Mesothelial cell of epicardium (in vitro differentiated cells): ENCODE results near the gene SLC22A12. TPM values are rescaled to one million over a fixed set of nuclear protein-coding genes. Genes with fewer than 3 reads are reported as not detected.

Experiments used
- DNase-seq, 2 experiments: peaks; one replicate each; pipeline ENCODE4 v3.0.0; 2021; ENCODE audit warnings: low spot score in 2 of 2; ENCODE audit not compliant: unreplicated experiment in 2 of 2
- H3K27ac Mint-ChIP-seq: 2 replicates; pipeline ENCODE4 v1.8.0; 2021; ENCODE audit warnings: mixed read lengths
- H3K27me3 Mint-ChIP-seq: 2 replicates; pipeline ENCODE4 v1.8.0; 2021; ENCODE audit warnings: low read depth, mixed read lengths
- H3K36me3 Mint-ChIP-seq: 2 replicates; pipeline ENCODE4 v1.8.0; 2021; ENCODE audit warnings: mixed read lengths
- H3K4me1 Mint-ChIP-seq: 2 replicates; pipeline ENCODE4 v1.8.0; 2021; ENCODE audit warnings: mixed read lengths
- H3K4me3 Mint-ChIP-seq: 2 replicates; pipeline ENCODE4 v1.8.0; 2021; ENCODE audit warnings: mild to moderate bottlenecking, moderate library complexity, mixed read lengths
- H3K9me3 Mint-ChIP-seq: 2 replicates; pipeline ENCODE4 v1.8.0; 2021; ENCODE audit warnings: mixed read lengths
- total RNA-seq: library from RNA; stranded (reverse); gene quantifications from 3 replicates; pipeline ENCODE4 v1.2.1, GENCODE V29; 2021
- TF ChIP-seq, protein P1 (sequence below): fragments of 200-600 bp; sonication (generic); IDR thresholded peaks from one replicate; pipeline ENCODE4 v1.5.0; 2021; ENCODE audit warnings: antibody characterized with exemption; ENCODE audit not compliant: unreplicated experiment

The SLC22A12 gene
- total RNA-seq, 1 donor from 2014 or later, result not detected

DNA sequence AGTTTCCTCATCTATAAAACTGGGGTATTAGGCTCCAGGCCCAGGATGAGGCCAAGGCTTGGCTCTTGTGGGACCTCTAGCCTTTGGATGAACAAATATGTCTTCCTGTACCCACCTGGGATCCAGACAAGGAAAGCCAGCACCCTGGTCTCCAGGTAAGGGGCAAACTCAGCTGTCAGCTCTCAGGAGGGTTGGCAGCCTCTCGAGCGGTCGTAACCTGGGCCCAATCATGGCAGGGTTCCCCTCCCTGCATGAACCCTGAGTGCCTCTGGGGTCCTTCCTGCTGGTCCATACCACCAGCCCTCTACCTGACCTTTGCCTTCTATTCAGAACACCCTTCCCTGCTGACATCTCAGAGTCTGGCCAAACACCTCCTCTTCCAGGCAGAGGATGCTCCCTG lies 19.6 kb downstream of the SLC22A12 start:
- Mint-ChIP-seq H3K9me3 (no peaks in the 10 kb centered on the region), H3K27ac (no peak overlapping the region), H3K4me1 (peaks cover 3% of the 10 kb centered on the region), H3K4me3 (no peak overlapping the region), H3K36me3 (no peaks in the 10 kb centered on the region), H3K27me3 (peaks cover 19% of the 10 kb centered on the region)
- DNase-seq, result no peak
- TF ChIP-seq, protein P1, sequence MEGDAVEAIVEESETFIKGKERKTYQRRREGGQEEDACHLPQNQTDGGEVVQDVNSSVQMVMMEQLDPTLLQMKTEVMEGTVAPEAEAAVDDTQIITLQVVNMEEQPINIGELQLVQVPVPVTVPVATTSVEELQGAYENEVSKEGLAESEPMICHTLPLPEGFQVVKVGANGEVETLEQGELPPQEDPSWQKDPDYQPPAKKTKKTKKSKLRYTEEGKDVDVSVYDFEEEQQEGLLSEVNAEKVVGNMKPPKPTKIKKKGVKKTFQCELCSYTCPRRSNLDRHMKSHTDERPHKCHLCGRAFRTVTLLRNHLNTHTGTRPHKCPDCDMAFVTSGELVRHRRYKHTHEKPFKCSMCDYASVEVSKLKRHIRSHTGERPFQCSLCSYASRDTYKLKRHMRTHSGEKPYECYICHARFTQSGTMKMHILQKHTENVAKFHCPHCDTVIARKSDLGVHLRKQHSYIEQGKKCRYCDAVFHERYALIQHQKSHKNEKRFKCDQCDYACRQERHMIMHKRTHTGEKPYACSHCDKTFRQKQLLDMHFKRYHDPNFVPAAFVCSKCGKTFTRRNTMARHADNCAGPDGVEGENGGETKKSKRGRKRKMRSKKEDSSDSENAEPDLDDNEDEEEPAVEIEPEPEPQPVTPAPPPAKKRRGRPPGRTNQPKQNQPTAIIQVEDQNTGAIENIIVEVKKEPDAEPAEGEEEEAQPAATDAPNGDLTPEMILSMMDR, result no peak

DNA sequence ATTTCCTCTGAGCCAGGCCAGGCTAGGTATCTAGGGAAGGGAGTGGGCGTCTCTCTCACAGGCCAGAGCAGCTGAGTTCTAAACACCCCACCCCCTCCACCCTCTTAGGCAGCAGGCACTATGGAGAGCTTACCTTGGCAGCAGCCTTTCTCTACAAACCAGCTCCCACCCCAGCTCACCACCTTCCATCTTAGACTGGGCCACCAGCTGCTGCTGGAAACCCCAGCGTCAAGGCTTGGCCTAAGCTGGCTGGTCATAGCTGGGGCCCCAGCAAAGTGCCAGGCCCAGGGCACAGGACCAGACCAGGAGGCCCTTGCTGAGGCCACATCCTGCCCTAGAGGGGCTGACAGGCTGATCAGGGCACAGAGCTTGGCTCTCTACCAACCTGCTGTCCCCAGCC lies 20.2 kb downstream of the SLC22A12 start:
- no peak overlapping the region for H3K27ac Mint-ChIP-seq
- H3K9me3 Mint-ChIP-seq, result no peaks in the 10 kb centered on the region
- TF ChIP-seq, protein P1, result no peak
- H3K4me1 Mint-ChIP-seq, result peaks cover 3% of the 10 kb centered on the region
- peaks cover 16% of the 10 kb centered on the region for H3K27me3 Mint-ChIP-seq
- no peak for DNase-seq
- no peaks in the 10 kb centered on the region for H3K36me3 Mint-ChIP-seq
- H3K4me3 Mint-ChIP-seq, result no peak overlapping the region

DNA sequence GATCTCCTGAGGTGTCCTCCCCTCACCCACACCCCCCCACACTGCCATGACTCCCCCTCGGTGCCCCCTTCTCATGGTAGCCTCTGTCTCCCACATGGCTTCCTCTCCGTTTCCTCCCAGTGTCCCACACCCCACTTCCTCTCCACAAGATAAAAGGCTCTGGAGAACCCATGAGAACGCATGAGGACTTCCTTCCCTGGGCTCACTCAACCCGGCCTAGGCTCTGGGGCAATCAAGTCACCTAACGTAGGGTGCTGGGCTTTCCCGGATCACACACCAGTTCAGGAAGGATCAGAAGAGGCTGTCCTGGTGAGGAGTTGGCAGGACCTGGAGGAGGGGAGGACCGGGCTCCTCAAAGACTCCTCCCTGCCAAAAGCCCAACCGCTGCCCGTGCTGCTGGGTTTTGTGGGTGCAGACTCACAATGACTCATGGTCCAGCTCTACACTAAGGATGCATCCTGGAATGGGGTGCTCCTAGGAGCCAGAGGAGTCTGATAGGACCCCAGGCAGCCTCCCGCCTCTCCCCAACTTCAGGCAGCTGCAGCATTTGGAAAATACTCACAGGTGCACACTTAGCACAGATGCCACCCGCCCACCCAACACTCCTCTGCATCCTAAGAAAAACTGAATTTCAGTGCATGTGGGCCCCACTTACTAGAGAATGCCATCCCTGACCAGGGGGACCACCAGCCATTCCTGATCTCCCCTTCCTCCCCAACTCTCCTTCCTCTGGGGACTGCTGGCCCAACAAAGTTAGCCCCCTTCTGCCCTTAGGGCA lies 21.0 kb downstream of the SLC22A12 start:
- H3K27me3 Mint-ChIP-seq, result peaks cover 15% of the 10 kb centered on the region
- peaks cover 3% of the 10 kb centered on the region for H3K4me1 Mint-ChIP-seq
- no peak for DNase-seq
- no peak overlapping the region for H3K27ac Mint-ChIP-seq
- TF ChIP-seq, protein P1, result no peak
- no peaks in the 10 kb centered on the region for H3K36me3 Mint-ChIP-seq
- H3K4me3 Mint-ChIP-seq, result no peak overlapping the region
- no peaks in the 10 kb centered on the region for H3K9me3 Mint-ChIP-seq

DNA sequence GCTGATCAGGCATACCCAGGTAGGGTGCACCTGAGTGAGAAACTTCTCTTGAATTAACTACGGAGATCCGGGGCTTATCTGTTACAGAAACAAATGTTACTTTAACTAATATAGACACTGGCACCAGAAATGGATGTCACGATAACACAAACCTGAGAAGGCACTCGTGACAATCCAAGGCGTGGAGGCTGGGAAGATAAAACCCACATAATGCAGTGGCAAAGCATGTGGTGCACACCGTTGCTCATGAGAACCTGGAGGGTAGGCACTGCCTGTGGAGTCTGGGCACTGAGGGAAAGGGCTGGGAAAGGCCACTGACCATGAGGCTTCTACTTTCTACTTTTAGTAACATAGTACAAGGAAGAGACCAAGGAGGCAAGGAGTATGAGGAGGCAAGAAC lies 22.6 kb downstream of the SLC22A12 start:
- peaks cover under 1% of the 10 kb centered on the region for H3K4me1 Mint-ChIP-seq
- H3K4me3 Mint-ChIP-seq, result no peak overlapping the region
- no peaks in the 10 kb centered on the region for H3K9me3 Mint-ChIP-seq
- TF ChIP-seq, protein P1, result no peak
- H3K27ac Mint-ChIP-seq, result no peak overlapping the region
- H3K36me3 Mint-ChIP-seq, result no peaks in the 10 kb centered on the region
- peaks cover 11% of the 10 kb centered on the region for H3K27me3 Mint-ChIP-seq
- DNase-seq, result no peak

DNA sequence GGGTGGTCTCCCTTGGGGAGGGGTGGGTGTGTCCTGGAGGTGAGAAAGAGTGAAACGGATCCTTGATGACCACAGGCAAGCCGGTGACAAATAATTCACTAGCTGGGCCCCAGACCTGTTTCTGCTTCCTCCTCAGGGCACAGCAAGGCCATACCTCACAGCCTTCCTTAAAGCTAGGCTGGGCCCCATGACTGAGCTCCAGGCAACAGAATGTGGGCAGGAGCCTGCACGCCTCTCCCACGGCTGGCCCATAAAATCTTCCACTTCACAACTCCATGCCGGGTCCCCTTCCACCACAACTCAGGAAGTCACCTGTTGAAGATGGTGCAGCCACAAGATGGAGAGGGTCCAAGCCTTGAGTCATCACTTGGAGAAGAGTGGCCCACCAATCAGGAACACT lies 23.9 kb downstream of the SLC22A12 start:
- Mint-ChIP-seq H3K27ac (no peak overlapping the region), H3K4me1 (peaks cover 12% of the 10 kb centered on the region), H3K9me3 (no peaks in the 10 kb centered on the region), H3K36me3 (no peaks in the 10 kb centered on the region), H3K27me3 (peaks cover 8% of the 10 kb centered on the region), H3K4me3 (no peak overlapping the region)
- TF ChIP-seq, protein P1, result no peak
- DNase-seq, result no peak
